Breast epithelium (tissue), 3 donors: ENCODE results near the gene IL36B.

Experiments
- CTCF ChIP-seq, 3 donors: fragments of 450-650 bp; IDR thresholded peaks; one replicate each; pipeline ENCODE4 v1.5.1; 2016 to 2017; ENCODE audit warnings: antibody characterized with exemption in 3 of 3, mild to moderate bottlenecking in 3 of 3, moderate library complexity in 3 of 3
- POLR2AphosphoS5 ChIP-seq, 3 donors: sonication (generic); formaldehyde crosslinking; IDR thresholded peaks; one replicate each; pipeline ENCODE4 v1.6.1; 2017; ENCODE audit warnings: antibody characterized with exemption in 3 of 3

GRCh38 chr2:113015042-113015441, 37.6 kb downstream of the IL36B start:
- TF ChIP-seq POLR2AphosphoS5 (IDR thresholded peaks at IDR 0.05) (no peak), CTCF (IDR thresholded peaks at IDR 0.05) (no peak)
